GM19240 (cell line): ENCODE results near the gene ZNF646.

Experiments used
- DNase-seq: peaks from one replicate; pipeline ENCODE4 v3.0.0; 2011; ENCODE audit warnings: low spot score; ENCODE audit not compliant: insufficient read length

The ZNF646 gene

DNA sequence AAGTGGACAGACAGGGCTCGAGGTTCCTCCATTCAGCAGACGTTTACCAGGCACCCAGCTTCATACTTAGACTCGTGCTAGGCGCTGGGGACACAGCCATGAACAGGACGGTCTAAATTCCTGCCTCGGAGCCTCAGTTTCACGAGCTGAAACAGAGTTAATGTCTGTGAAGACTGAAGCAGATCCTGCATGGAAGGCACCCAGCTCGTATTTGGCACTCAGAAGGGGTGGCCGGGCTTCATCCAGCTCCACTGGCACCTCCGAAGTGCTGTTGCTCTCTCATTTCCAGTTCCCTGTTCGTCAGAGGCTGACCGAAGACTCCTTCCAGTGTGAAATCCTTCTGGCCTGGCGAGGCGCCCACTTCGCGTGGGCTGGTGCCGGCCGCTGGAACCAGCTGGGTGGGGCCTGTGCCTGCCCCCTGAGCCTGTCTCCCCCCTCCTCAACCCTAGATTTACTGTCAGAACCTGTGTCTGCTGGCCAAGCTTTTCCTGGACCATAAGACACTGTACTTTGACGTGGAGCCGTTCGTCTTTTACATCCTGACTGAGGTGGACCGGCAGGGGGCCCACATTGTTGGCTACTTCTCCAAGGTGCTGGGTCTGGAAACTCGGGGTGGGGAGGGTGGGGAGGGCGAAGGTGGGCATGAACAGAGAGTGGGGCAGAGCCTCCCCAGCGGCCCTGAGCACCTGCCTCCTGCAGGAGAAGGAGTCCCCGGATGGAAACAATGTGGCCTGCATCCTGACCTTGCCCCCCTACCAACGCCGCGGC is 55.5 kb downstream of the ZNF646 start:
- DNase-seq = no peak

DNA sequence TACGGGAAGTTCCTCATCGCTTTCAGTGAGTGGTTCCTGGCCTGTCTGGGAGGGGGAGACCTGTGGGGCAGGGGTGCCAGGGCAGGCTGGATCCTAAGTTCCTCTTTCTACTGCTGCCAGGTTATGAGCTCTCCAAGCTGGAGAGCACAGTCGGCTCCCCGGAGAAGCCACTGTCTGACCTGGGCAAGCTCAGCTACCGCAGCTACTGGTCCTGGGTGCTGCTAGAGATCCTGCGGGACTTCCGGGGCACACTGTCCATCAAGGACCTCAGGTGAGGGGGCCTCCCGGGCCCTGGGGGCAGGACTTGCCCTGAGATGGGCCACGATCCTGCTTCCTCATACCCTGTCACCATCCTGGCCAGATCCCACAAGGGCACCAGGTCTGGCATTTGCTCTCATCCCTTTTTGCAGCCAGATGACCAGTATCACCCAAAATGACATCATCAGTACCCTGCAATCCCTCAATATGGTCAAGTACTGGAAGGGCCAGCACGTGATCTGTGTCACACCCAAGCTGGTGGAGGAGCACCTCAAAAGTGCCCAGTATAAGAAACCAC is 56.2 kb downstream of the ZNF646 start:
- no peak for DNase-seq

DNA sequence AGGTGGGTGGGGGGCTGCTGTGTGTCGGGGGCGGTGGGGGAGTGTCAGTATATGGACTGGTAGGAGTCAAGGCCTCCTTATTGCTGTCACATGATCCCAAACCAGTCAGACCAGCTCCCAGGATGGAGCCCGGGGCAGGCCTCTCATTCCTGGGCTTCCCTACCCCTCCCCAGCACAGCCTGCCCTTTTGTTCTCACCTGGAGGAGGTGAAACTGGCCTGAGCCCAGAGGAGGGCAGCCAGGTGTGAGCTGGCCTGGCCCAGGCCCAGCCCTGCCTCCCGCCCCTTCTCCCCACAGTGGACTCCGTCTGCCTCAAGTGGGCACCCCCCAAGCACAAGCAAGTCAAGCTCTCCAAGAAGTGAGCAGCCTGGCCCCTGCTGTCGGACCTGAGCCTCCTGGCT is 56.7 kb downstream of the ZNF646 start:
- DNase-seq = no peak

DNA sequence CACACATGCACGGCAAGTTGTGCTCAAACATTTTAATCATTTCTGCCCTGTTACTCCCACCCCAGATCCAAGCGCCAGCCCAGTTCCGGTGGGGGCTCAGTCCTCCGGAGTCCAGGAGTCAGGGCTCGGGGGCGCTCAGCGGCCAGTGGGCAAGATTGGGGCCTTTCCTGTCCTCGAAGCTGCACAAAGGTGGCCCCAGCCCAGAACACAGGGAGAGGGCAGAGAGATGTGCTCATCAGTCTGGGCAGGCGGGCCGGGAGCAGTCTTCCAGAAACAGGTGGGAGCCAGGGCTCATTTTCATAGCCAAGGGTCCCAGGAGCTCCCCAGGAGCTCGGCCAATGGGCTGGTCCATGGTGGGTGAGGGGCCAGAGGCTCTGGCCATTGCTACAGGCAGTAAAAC is 57.2 kb downstream of the ZNF646 start:
- DNase-seq = no peak

DNA sequence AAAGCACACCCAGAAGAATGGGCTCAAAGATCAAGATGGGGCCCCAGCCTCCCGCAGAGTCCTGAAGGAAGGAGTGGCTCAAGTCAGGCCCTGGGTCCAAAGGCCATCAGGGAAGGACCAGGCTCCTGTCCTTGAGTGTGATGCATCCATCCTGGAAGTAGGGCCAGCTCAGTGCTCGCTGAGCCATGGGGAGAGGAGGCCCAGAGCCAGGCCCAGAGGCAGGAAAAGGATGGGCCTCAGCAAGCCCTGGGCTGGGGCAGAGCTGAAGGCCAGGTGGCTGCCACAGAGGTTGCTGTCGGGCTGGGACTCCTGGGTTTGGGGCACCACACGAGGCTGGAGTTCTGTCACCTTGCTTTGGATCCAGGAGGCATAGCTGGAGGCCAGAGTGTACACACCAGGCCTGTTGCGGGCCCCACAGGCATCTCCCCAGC is 57.6 kb downstream of the ZNF646 start:
- DNase-seq = no peak

DNA sequence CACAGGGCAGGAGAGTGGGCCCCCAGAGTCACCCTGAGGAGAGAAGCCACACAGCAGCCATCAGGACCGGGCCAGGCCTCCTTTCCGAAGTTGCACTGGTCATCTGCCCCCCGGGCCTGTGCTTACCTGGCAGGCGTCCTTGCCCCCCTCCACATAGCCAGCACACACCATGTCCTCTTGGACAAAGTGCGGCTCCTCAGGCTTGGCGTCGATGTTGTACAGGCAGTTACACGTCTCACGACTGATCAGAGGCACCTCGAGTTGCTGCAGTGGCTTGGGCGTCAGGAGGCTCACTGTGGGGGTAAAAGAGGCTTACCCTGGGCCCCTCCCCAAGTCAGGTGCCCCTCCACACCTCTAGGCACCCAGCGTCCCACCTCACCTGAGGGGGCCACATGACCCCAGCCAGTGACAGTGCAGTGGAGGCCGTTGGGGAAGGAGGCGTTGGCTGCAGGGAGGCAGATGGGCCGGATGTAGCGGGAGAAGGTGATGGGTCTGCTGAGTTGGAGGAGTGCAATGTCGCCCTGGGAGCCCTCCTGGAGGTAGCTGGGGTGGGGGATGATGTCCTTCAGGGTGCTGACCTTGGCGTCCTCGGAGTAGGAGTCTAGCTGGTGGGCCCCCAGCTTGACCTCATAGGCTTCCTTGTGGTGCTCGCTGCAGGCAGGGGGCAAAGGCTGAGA is 58.2 kb downstream of the ZNF646 start:
- no peak for DNase-seq

DNA sequence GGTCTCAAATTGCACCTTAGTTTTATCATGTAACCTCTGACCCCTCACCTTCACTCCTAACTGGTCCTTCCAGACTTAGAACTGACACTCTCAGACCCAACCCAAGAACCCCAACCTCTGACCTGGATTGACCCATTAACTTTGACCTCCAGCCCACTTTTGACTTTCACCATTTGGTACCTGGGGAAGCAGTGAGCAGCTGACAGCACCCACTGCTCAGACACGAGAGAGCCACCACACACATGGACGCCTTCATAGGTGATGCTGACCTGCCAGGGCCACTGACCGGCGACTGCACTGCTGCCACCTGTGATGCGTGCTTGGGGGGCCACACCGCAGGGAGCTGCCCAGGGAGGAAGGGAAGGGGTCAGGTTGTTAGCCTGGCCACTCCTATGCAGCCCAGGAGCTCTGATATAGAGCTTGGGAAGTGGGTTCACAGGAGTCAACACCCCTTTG is 58.9 kb downstream of the ZNF646 start:
- DNase-seq = no peak
